GM10847 (cell line): ENCODE data around the gene OBP2B.
"Not testable (repeated sequence)": the region's sequence is repeated elsewhere in the genome, so short reads cannot be mapped to it uniquely, and the experiment has no call there.

Experiments
- POLR2A ChIP-seq: IDR thresholded peaks from 2 replicates; pipeline ENCODE4 v1.6.1; 2011; ENCODE audit not compliant: insufficient read length; ENCODE audit errors: extremely low read depth

OBP2B gene, protein sequence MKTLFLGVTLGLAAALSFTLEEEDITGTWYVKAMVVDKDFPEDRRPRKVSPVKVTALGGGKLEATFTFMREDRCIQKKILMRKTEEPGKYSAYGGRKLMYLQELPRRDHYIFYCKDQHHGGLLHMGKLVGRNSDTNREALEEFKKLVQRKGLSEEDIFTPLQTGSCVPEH

DNA sequence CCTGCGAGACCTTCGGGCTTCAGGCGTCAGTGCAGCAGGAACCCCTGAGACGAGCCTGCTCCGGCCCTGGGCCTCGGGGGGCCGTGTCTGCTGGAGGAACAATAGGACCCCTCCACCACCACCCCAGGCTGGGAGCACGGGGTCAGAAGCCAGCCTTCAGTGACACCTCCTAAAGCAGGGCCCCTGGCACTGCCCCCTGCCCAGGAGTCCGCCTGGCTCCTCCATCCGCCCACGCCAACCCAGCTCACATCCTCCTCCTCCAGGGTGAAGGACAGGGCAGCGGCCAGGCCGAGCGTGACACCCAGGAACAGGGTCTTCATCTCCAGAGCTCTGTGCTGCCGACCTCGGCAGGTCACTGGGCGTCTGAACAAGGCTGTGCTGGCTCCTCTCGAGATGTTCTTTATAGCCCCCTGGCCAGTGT is at the start of gene OBP2B:
OBP2B (minus strand) TSS at position 371 of the 421 bp plus-strand sequence; CDS start at position 320, 51 bp downstream.
- TF ChIP-seq POLR2A = not testable (repeated sequence)

DNA sequence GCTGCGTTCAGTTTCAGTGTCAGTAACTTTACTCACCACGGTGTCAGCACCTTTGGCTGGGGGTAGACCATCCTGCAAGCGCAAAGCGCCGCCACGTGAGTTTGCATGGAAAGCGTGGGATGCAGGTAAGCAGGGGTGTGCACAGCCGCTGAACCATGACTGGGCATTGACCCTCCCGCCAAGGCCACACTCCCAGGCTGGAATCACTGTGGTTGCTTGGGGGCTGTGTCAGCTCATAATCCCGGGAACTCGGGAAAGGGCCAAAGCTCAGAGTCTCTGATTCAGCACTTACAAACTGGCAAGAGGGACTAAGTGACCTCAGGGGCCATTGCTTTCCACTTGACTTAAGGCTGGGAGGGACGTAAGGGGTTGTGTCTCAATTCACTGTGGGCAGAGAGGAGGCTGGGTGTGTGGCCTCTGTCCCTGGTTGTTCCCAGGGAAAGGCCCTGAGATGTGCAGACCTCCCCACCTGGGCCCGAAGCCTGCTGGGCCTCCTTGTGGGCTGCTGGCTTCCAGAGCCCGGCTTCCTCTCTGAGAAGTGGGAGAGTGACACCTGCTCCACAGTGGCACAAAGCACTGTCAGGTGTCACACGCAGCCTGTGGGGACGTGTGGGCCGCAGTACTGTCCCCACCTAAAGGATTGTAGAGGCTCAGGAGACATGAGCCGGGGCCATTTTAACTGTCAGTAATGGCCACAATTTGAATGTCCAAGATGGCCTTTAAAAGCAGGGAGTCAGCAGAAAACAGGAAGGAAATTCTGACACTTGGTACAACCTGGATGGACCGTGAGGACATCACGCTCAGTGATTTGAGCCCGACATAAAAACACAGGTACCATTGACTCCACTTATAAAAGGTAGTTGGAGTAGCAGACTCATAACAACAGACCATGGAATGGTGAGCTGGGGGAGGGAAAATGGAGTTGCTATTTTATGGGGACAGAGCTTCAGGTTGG is 49.3 kb upstream of the OBP2B start:
- TF ChIP-seq POLR2A = no peak

DNA sequence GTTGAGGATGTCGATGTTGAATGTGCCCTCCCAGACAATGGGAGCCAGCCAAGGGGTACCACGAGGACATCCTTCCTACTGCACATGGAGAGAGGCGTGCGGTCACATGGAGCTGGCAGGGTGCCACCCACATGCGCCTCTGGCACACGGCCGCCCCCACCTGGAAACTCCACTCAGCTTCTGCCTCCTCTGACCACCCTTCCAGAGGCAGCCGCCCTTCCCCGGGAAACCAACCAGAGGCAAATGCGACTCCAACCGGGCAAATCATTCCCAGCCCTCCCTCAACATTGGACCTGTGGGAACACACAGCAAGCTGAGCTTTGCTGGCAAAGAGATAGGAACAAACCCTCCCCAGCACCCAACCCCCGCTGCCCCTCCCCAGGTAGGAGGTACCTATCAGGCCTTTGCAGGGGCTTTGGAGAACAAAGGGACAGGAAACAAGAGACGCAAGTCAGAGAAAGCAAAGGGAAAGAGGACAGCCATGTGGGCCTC is 48.5 kb upstream of the OBP2B start:
- TF ChIP-seq POLR2A = no peak

DNA sequence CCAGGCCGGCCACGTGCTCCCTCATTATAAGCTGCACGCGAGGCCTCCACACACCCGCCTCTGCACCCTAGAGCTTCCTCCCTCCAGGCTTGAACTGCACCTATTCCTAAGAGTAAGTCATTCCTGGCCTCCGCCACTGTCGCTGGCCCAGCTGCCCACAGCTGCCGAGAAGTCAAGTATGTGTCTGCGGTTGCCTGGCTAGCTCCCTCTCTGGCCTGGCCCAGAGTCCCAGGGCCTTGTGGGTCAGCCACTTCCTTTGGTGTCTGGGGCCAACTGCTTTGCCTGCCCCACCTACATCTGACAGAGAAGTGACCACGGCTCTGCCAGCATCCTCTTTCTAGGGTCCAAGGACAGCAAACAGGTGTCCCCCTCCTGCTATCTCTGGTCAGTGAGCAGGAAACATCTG is 47.6 kb upstream of the OBP2B start:
- no peak for TF ChIP-seq POLR2A

DNA sequence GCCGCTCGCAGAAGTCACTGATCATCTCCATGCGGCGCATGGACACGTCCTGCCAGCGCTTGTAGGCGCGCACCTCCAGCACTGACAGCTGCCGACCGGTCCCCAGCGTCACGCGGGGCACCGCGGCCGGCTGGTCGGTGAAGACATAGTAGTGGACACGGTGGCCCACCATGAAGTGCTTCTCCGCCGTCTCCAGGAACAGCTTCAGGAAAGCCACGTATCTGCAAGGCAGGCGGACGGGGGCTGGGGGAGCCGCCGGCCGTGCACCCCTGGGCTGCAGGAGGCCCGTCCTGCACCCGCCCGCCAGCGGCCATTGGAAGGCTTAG is 47.0 kb upstream of the OBP2B start:
- no peak for TF ChIP-seq POLR2A

DNA sequence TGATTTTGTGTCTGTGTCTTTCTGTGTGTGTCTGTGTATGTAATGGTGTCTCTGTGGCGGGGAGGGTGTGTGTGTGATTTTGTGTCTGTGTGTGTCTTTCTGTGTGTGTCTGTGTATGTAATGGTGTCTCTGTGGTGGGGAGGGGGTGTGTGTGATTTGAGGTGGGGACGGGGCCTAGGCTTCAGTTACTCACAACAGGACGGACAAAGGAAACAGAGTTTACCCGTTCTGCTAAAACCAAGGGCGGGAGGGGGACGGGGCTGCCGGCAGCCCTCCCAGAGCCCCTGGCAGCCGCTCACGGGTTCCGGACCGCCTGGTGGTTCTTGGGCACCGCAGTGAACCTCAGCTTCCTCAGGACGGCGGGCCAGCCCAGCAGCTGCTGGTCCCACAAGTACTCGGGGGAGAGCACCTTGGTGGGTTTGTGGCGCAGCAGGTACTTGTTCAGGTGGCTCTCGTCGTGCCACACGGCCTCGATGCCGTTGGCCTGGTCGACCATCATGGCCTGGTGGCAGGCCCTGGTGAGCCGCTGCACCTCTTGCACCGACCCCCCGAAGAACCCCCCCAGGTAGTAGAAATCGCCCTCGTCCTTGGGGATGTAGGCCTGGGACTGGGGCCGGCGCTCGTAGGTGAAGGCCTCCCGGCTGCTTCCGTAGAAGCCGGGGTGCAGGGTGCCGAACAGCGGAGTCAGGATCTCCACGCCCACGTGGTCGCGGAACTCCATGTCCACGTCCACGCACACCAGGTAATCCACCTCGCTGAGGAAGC is 46.5 kb upstream of the OBP2B start:
- TF ChIP-seq POLR2A = no peak

DNA sequence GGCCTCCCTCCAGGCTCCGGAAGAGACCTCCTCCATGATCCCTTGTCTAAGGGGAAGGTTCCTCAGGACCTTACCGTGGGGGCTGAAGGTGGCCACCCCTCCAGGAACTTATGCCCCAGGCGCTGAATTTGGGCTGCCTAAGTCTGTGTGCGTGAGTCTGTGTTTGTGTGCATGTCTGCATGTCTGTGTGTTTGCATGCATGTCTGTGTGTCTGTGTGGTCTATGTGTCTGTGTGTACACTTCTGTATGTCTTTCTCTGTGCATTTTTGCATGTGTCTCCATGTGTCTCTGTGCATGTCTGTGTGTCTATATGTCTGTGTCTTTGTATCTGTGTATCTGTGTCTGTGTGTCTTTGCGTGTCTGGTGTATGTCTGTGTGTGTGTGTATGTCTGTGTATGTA is 45.4 kb upstream of the OBP2B start:
- TF ChIP-seq POLR2A = no peak

DNA sequence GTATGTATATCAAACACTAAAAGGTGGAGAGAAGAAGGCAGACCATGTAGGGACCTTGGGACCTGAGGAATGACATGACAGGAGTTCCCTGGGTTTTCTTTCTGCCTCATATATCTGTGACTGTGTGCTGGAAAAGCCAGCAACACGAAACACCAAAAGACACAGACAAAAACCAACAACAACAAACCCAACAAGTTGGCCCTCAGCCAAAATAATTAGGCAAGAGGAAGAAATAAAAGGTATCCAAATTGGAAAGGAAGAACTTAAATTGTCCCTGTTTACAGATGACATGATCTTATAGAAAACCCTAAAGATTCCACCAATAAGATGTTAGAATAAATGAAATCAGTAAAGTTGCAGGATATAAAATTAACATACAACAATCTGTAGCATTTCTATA is 44.2 kb upstream of the OBP2B start:
- no peak for TF ChIP-seq POLR2A

DNA sequence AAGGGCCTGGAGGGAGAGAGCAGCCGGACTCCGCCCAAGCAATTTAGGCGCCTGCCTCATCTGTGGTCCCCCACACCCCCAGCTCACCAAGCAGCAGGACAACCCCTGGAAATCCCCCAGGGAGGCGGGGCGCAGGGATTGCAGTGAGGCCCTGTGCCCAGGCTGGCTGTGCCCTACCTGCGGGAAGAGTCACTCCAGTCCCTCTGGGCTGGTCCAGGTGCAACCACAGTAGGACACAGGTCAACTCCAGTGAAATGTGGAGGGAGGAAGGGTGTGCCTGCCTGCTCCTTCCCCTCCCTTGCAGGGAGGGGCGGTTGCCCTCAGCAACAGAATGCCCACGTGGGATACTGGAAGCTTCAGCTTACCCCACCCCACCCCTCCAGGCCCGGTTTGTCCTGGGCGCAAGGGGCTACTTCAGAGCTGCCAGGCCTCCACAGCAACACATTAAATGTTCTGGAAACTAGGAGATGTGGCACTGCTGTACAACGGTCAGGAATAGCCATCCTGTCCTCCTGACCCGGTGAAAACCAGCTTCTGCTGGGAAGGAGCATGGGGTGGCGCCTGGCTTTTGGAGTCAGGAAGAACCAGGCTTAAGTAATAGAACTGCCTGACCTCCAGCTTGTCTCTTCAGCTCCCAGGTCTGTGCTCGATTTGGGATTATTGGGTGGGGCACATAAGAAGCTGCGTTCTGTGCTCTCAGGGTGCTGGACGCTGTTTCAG is 43.4 kb upstream of the OBP2B start:
- no peak for TF ChIP-seq POLR2A

DNA sequence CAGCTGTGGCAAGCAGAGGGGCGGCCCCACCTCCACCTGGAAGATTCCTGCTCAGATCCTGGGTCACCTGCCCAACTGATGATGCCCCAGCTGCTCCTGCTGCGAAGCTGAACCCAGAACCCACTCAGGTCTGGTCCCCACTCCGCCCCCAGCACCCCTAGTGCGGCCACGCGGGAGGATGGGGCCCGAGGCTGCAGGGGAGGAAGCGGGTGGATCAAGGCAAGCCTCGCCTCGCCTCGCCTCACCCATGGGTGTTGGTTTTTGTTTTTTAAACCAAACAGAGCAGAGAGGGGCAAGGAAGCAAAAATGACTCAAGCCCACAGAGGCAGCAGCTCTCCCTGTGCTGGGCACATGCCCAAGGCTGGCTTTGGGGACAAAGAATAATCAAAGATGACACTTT is 42.7 kb upstream of the OBP2B start:
- no peak for TF ChIP-seq POLR2A

DNA sequence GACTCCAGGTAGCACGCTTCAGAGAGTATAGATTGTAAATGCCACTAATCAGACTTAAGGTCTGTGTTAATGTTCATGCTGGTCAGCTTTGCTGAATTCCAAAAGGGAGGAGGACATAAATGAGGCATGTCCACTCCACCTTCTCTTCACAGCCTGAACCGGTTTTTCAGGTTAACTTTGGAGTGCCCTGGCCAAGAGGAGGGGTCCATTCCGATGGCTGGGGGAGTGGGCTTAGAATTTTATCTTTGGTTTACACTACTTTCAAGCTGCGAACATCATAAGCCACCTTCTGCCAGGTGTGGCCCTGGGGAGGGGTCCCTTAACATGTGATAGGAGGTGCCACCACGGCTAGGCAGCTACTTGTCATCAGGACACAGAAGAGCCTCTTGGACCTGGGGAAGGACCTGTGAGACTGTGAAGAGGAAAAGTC is 41.7 kb upstream of the OBP2B start:
- no peak for TF ChIP-seq POLR2A

DNA sequence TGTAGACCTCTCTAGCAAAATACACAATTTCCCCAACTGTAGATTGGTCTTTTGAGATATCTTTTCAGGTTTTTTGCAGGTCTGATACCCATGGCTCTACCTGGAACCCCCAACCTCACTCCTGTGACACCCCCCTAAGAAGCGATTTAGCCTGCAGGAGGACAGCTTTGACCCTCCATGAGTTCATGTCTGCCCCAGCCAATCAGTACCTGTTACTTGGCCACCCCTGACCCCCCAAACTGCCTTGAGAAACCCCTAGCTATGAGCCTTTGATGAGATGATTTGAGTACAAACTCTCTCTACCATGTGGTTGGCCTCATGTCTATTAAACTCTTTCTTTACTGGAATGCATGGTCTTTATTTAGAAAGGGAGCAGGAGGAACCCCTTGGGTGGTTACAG is 40.3 kb upstream of the OBP2B start:
- TF ChIP-seq POLR2A = no peak

DNA sequence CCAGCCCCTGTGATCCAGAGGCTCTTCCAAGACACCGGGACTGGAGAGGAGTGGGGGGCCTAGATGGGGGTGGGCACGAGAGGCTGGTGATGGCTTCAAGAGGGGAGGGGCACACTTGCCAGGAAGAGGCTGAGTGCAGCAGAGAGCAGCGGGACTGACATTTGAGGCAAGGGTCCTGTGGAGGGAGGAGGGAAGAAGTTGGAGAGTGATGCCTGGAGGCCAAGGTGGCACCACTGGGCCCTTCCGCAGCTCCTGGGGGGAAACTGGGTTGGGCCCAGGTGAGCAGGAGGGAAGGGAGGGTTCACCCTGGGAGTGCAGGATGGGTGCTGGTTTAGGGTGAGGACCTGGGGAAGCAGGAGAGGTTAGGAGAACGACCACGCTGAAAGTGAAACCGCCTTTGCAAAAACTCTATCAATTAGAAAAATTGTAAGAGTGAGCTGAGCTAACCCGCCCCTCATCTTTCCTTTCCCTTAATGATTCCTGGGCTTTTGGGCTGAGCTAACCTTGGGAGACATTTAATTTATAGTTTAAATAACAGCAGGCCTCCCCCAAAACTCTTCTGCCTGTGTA is 39.8 kb upstream of the OBP2B start:
- no peak for TF ChIP-seq POLR2A

DNA sequence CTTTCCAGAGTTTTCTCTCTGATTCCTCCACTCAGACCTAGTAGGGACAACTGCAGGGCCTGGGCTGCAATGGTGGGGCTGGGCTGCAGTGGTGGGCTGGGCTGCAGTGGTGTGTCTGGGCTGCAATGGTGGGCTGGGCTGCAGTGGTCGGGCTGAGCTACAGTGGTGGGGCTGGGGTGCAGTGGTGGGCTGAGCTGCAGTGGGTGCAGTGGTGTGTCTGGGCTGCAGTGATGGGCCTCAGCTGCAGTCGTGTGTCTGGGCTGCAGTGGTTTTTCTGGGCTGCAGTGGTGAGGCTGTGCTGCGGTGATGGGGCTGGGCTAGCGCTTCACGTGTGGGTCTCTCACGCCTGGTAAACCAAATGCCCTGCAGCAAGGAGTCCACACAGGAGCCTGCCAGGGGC is 38.6 kb upstream of the OBP2B start:
- TF ChIP-seq POLR2A = no peak

DNA sequence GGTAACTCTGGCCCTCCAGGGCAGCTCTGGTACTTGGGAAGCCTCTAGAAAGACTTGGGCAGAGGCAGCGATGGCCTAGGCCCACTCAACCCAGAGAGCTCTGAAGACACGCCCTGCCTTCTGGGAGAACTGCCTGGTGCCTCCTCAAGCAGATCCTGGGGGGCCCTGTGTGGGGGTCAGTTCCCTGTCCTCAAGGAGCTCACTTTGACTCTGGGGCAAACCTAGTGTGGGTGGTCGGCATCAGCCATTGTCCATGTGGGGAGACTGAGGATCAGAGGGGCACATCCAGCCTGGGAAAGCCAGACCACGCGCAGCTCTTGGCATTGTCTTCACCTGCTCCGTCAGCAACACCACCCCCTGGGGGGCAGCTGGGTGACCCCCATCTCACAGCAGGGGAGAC is 37.9 kb upstream of the OBP2B start:
- no peak for TF ChIP-seq POLR2A
